Kidney glomerular epithelial cell (primary cell): ENCODE results near the gene COL15A1.

Experiments
- DNase-seq: peaks from one replicate; lab custom pipeline; 2025; lab: John Stamatoyannopoulos, UW

COL15A1 gene

DNA sequence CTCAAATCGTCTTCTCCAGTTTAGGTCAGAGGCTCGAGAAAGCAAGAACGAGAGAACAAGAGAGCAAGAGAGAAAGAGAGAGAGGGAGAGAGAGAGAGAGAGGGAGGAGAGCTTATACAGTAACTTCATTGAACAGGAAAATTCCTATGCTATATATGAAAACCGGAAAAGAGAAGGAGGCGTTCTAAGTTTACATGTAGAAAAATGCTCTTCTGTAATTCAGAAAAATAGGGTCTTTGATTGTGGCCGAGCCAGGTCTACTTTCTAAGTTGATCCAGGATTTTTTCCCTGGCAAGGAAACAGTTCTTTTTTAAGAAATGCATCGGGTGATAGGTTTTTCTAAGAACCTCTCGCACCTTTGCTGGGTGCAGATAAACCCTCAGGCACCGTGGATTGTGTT, 29.5 kb downstream of the COL15A1 start:
- no peak for DNase-seq

- no peak for DNase-seq
Observed at GRCh38 chr9:98973576-98973975, 29.9 kb downstream of the COL15A1 start.

- DNase-seq: no peak
Observed at GRCh38 chr9:98974106-98974505, 30.4 kb downstream of the COL15A1 start.

DNA sequence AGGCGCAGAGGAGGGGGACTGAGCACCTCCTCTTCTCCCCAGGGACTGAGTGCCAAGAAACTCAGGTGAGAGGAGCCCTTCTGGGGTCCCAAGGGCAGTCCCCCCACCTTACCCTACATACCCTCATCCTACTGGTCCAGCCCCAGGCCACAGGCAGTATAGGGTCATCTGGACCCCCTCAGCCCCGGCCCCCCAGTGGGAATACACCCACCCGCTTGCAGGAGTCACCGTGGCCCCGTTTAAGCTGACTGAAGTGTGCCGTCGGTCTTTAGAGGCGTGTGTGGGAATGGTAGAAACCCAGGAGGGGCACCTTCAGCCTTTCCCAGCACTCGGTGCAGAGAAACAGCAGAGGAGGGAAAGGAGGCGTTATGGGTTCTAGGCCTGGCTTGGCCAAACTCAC, 30.8 kb downstream of the COL15A1 start:
- no peak for DNase-seq

- DNase-seq: peak; percentile 57
Observed at GRCh38 chr9:98974994-98975712, 31.4 kb downstream of the COL15A1 start.

DNA sequence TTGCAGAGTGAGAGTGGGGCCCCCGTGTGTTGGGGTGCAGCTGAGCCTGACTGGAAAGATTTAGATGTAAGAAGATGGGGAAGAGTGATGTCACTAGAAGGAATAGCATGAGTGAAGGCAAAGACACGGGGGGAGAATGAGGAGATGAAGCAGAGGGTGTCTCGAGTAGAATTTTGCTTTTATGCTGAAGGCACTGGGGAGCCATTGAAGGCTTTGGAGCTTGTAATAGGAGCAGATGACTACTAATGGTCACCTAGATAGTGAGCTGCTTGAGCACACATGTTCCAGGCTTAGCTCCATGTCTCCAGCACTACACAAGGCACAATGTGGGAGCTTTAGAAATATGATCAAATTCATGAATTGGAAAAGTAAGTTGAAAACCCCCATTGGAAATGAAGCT, 32.1 kb downstream of the COL15A1 start:
- no peak for DNase-seq

DNA sequence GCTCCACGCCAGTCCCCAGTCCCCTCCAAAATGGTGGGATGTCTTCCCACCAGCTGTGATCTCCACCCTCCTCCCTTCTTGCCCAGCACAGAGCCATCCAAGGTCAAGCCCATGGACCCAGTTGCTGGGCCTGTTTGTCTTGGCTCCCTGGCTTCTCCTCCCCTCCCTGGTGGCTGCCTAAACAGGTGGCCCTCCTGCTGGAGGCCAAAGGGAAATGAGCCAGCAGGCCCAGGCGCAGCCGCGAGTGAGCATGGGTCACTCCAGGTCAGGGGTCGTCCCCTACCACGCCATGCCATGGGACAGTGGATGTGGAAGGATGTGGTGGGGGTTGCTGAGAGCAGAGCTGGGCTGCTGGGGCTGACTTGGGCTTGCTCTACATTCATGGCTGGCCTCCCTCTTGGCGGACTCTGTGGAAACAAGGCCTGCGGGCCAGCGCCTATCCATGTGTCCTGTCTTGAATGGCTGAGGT, 33.6 kb downstream of the COL15A1 start:
- no peak for DNase-seq

DNA sequence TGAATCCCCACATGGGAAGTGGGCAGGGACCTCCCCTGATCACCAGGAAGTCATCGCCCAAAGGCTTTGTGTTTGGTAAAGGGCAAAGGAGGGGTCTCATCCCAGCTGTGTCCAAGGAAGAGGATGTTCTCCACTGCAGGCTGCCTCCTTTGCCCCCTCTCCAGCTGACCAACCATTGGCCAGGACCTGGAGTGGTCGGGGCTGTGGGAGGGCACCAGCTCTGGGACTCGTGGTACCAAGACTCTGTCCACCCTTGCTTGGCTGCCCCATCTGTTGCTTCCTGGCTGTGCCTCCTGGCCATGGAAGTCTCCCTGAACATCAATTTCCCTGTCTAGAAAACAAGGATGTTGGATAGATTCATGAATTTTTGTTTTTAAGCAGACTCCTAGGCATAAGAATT, 34.1 kb downstream of the COL15A1 start:
- no peak for DNase-seq

DNA sequence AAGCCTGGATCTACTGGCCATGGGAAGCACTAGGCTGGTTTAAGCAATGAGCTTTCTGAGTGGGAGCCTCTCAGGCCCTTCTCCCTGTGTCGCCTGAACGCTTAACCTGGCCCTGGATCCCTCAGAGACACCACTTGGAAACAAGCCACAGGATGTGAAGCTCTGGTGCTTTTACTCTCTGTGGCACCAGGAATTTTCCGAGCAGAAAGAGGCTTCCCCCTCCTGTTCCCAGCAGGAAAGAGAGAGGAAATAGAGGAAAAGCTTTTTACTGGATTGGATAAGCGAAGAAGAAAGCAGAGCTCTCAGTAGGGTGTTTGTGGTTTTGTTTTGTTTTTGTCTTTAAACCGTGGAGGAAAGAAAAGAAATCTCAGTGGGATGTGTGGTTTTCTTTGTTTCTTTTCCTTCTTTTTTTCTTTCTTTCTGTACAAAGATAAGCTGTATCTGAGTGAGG, 34.5 kb downstream of the COL15A1 start:
- DNase-seq: no peak

- DNase-seq: no peak
Observed at GRCh38 chr9:98980291-98980690, 36.6 kb downstream of the COL15A1 start.

- no peak for DNase-seq
Observed at GRCh38 chr9:98983295-98984268, 39.9 kb downstream of the COL15A1 start.

- no peak for DNase-seq
Observed at GRCh38 chr9:98985596-98985995, 41.9 kb downstream of the COL15A1 start.

DNA sequence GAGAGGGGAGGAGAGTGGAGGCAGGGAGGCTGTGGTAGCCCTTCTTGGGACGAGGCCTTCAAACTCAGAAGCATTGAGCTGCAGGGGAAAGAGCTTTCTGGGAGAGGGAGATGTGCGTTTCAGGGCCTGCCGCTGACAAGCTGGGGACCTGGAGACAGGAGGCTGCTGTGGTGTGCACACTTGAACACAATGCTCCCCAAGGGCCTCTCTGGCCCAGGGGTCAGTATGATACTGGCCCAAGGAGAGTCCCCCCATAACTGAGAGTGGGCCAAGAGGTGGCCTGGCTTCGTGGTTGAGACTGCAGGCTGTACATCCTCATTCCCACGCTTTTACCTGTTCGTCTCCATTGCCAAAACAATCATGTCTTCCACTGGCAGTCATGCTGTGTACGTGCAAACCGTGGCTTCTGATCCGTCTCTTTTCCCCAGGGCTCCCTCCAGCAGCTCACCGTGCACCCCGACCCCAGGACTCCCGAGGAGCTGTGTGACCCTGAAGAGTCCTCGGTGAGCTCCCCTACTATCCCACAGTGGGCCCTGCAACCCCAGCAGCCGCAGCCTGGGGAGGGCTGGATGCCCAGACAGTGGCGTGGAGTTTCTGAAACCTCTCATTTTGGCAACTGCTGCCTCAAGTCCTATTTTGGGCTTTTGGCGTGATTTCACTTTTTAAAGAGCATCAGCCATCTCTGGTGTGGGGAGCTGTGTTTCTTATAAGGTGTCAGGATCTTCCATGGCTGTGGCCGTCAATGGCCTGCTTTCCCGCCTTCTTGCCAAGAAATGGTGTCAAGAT, 43.4 kb downstream of the COL15A1 start:
- DNase-seq: no peak

- peak; percentile 88 for DNase-seq
Observed at GRCh38 chr9:98989036-98990000, 45.6 kb downstream of the COL15A1 start.

- DNase-seq: no peak
Observed at GRCh38 chr9:98990181-98990870, 46.6 kb downstream of the COL15A1 start.

GRCh38 chr9:98992107-98992884, 48.6 kb downstream of the COL15A1 start:
- DNase-seq: no peak

DNA sequence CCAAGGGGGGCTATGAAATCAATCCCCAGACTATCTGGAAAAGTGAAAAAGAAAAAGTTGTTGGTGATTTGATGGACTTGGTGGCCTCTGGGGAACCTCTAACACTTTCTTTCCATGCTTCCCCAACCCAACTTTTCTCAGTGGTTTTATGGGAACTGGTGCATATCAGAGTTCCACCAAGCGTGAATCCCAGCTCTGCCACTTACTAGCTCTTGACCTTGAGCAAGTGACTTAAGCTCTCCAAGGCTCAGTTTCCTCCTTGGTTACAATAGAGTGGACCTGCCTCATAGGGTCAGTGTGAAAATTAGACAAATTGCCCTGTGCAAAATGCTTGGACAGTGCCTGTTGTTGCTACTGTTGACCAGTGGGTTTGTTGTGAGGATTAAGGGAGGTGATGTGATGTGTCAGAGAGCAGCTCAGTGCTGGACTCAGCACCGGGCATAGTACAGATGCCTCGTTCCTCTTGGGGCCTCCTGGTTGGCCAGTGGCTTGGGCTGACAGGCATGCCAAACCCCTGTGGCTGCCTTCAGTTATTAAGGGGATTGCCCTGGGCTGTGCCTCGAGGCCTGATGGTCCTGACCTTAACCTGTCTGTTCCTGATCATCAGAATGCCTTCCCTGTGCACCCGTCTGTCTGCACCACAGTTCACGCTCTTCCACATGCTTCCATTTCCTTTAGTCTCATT, 49.3 kb downstream of the COL15A1 start:
- no peak for DNase-seq

GRCh38 chr9:98993570-98993945, 49.9 kb downstream of the COL15A1 start:
- DNase-seq: no peak
